ENCODE results near the gene TEX53.

GRCh38 chr9:114690308-114690707 is 32.7 kb upstream of the TEX53 start:
- TF ChIP-seq CTCF (conservative IDR thresholded peaks at IDR 0.05; ENCODE audit: low read length) (no peak), EZH2phosphoT487 (IDR thresholded peaks at IDR 0.05; ENCODE audit: borderline replicate concordance, low read depth, low read length) (no peak)

Data from OCI-LY7 (cell line).